SU-DHL-6 (cell line): ENCODE results near the gene TRAPPC6A.

Experiments used
- H2AFZ ChIP-seq: fragments of 200-600 bp; sonication (generic); 2 replicates; pipeline ENCODE4 v1.6.1; 2014; ENCODE audit warnings: low read depth, mild to moderate bottlenecking, moderate library complexity, mixed read lengths, antibody characterized with exemption, low read length; ENCODE audit not compliant: severe bottlenecking
- H3F3A ChIP-seq: fragments of 200-600 bp; shearing (Covaris generic); 2 replicates; pipeline ENCODE4 v1.6.0; 2016; ENCODE audit warnings: antibody characterized with exemption, mild to moderate bottlenecking; ENCODE audit not compliant: insufficient read depth
- H3K27ac ChIP-seq: fragments of 200-600 bp; sonication (generic); 2 replicates; pipeline ENCODE4 v1.5.1; 2016; ENCODE audit warnings: low read depth, mild to moderate bottlenecking, low read length, moderate library complexity, mixed read lengths
- H3K27me3 ChIP-seq: fragments of 200-600 bp; sonication (generic), shearing (Covaris generic); 2 replicates; pipeline ENCODE4 v1.6.0; 2014; ENCODE audit warnings: mild to moderate bottlenecking, low read length
- H3K36me3 ChIP-seq: fragments of 200-600 bp; sonication (generic); 2 replicates; pipeline ENCODE4 v1.6.1; 2014; ENCODE audit warnings: mild to moderate bottlenecking, low read length, mixed read lengths
- H3K4me2 ChIP-seq: fragments of 300-600, 200-600 bp; shearing (Covaris generic), sonication (generic); 2 replicates; pipeline ENCODE4 v1.6.0; 2014; ENCODE audit warnings: low read length, low read depth, mild to moderate bottlenecking; ENCODE audit not compliant: poor library complexity, severe bottlenecking
- H3K4me3 ChIP-seq: fragments of 200-600 bp; sonication (generic); 2 replicates; pipeline ENCODE4 v1.5.1; 2014; ENCODE audit warnings: antibody characterized with exemption, low read length, mild to moderate bottlenecking, mixed read lengths; ENCODE audit not compliant: insufficient read depth, poor library complexity, severe bottlenecking
- H3K79me2 ChIP-seq: fragments of 200-600 bp; sonication (generic); 2 replicates; pipeline ENCODE4 v1.6.1; 2014; ENCODE audit warnings: mild to moderate bottlenecking, low read length, moderate library complexity; ENCODE audit not compliant: insufficient read depth
- H3K9ac ChIP-seq: fragments of 200-600 bp; sonication (generic); 2 replicates; pipeline ENCODE4 v1.7.0; 2014; ENCODE audit warnings: mild to moderate bottlenecking, low read length
- H3K9me2 ChIP-seq: fragments of 200-600 bp; sonication (generic); replicated peaks from 2 replicates; pipeline ENCODE4 v1.6.1; 2014; ENCODE audit warnings: low read length; ENCODE audit not compliant: insufficient read depth
- H3K9me3 ChIP-seq: fragments of 200-600 bp; sonication (generic); 2 replicates; pipeline ENCODE4 v1.6.1; 2014; ENCODE audit warnings: low read length, mixed read lengths; ENCODE audit not compliant: insufficient read depth
- H4K20me1 ChIP-seq: fragments of 200-600 bp; sonication (generic); 2 replicates; pipeline ENCODE4 v1.6.1; 2014; ENCODE audit warnings: low read depth, mild to moderate bottlenecking, antibody characterized with exemption, low read length, moderate library complexity, mixed read lengths
- EZH2phosphoT487 ChIP-seq: fragments of 200-600 bp; sonication (generic), shearing (Covaris generic); conservative IDR thresholded peaks from 2 replicates; pipeline ENCODE4 v1.6.1; 2018; ENCODE audit warnings: mild to moderate bottlenecking, antibody characterized with exemption, low read length, moderate library complexity, mixed read lengths
- TF ChIP-seq, protein P1 (sequence below): fragments of 200-600 bp; sonication (generic); IDR thresholded peaks from one replicate; pipeline ENCODE4 v1.5.1; 2017; ENCODE audit warnings: antibody characterized with exemption, mild to moderate bottlenecking, low read length, moderate library complexity; ENCODE audit not compliant: insufficient read depth, poor library complexity, severe bottlenecking

TRAPPC6A gene

GRCh38 chr19:45160870-45161737, 16.9 kb downstream of the TRAPPC6A start, which contains the start of gene NKPD1:
Gene NKPD1, minus strand, starts transcription at chr19:45160982. Its CDS starts 832 bp downstream, at chr19:45160150.
- H3K36me3 ChIP-seq = no peaks in the 10 kb centered on the region
- H3K9me2 ChIP-seq = no peaks in the 10 kb centered on the region
- TF ChIP-seq, protein P1, sequence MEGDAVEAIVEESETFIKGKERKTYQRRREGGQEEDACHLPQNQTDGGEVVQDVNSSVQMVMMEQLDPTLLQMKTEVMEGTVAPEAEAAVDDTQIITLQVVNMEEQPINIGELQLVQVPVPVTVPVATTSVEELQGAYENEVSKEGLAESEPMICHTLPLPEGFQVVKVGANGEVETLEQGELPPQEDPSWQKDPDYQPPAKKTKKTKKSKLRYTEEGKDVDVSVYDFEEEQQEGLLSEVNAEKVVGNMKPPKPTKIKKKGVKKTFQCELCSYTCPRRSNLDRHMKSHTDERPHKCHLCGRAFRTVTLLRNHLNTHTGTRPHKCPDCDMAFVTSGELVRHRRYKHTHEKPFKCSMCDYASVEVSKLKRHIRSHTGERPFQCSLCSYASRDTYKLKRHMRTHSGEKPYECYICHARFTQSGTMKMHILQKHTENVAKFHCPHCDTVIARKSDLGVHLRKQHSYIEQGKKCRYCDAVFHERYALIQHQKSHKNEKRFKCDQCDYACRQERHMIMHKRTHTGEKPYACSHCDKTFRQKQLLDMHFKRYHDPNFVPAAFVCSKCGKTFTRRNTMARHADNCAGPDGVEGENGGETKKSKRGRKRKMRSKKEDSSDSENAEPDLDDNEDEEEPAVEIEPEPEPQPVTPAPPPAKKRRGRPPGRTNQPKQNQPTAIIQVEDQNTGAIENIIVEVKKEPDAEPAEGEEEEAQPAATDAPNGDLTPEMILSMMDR = no peak
- TF ChIP-seq EZH2phosphoT487 = no peak
- no peak within 1 kb of the TSS for H2AFZ ChIP-seq
- H3K4me3 ChIP-seq = no peak within 1 kb of the TSS
- no peaks in the 10 kb centered on the region for H3F3A ChIP-seq
- H3K4me2 ChIP-seq = no peak within 1 kb of the TSS
- H3K9me3 ChIP-seq = no peaks in the 10 kb centered on the region
- no peak within 1 kb of the TSS for H3K9ac ChIP-seq
- H4K20me1 ChIP-seq = no peaks in the 10 kb centered on the region
- H3K79me2 ChIP-seq = no peaks in the 10 kb centered on the region
- H3K27ac ChIP-seq = no peak within 1 kb of the TSS
- H3K27me3 ChIP-seq = no peaks in the 10 kb centered on the region

DNA sequence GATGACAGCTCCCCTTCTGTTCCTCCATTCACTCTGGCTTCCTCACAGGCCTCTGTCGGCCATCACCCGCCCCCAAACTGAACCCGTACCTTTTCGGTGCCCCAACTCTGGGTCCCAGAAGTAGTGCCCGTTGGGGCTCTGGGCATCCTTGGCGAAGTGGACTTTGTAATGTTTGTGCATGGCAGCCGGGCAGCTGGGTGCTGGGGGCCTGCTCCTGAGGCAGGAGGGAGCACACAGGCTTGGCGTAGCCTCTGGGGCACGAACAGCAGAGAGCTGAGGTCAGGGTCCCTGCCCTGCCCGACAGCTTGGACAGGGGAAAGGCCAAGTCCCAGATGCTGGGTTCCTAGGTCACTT, 18.1 kb downstream of the TRAPPC6A start:
- no peaks in the 10 kb centered on the region for H3K27me3 ChIP-seq
- TF ChIP-seq, protein P1 = no peak
- no peak for TF ChIP-seq EZH2phosphoT487

DNA sequence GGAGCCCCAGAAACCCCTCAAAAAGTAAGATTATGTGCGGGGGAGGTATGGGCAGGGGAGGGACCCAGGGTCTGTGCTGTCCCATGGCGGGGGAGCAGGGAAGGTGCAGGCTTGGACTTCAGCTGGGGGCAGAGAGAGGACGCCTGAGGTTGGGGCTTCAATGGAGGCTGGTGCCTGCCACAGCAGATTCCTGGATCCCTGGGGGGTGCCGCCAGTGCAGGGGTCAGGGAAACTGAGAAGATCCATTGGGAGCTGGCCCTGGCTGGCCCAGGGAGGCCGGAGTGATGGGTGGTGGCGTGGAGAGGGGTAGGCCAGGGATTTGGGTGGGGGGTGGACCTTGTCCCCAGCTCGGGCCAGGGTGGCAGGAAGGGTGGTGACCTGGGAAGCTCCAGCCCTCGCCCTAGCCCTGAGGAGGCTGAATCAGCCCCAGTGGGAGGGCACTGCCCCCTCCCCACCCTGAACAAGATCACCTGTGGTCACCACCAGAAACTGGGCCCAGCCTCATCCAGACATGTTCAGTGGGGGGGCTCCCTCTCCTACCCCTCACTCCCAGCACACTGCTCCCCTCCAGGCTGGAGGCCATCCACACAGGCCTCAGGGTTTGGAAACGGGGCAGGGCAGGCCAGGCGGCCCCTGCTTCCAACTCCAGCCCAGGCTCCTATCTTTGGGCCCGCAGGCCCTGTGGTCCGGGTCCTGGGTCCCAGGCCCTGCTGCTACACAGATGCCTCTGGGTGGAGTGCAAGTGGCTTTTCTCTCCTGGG, 18.6 kb downstream of the TRAPPC6A start:
- no peak overlapping the region for H3K9ac ChIP-seq
- H3K9me2 ChIP-seq = no peaks in the 10 kb centered on the region
- no peaks in the 10 kb centered on the region for H3K79me2 ChIP-seq
- H2AFZ ChIP-seq = no peak overlapping the region
- no peak overlapping the region for H3K4me3 ChIP-seq
- no peak overlapping the region for H3K27ac ChIP-seq
- no peaks in the 10 kb centered on the region for H3K36me3 ChIP-seq
- no peaks in the 10 kb centered on the region for H4K20me1 ChIP-seq
- TF ChIP-seq EZH2phosphoT487 = no peak
- TF ChIP-seq, protein P1 = no peak
- H3F3A ChIP-seq = no peaks in the 10 kb centered on the region
- no peak overlapping the region for H3K4me2 ChIP-seq
- no peaks in the 10 kb centered on the region for H3K9me3 ChIP-seq
- no peaks in the 10 kb centered on the region for H3K27me3 ChIP-seq

More for the DNA sequence above, 18.1 kb downstream of the TRAPPC6A start:
- no peaks in the 10 kb centered on the region for H3K9me2 ChIP-seq
- H3F3A ChIP-seq = no peaks in the 10 kb centered on the region
- H3K36me3 ChIP-seq = no peaks in the 10 kb centered on the region
- no peak overlapping the region for H2AFZ ChIP-seq
- H4K20me1 ChIP-seq = no peaks in the 10 kb centered on the region
- H3K9ac ChIP-seq = no peak overlapping the region
- H3K9me3 ChIP-seq = no peaks in the 10 kb centered on the region
- H3K4me2 ChIP-seq = no peak overlapping the region
- no peak overlapping the region for H3K27ac ChIP-seq
- H3K4me3 ChIP-seq = no peak overlapping the region
- H3K79me2 ChIP-seq = no peaks in the 10 kb centered on the region
